HPDE6-E6E7 (cell line): ENCODE results near the gene PCDHB16.
"Not testable (repeated sequence)": the region's sequence is repeated elsewhere in the genome, so short reads cannot be mapped to it uniquely, and the experiment has no call there.

Experiments used
- DNase-seq: peaks from one replicate; pipeline ENCODE4 v3.0.0; 2011; ENCODE audit warnings: missing footprints; ENCODE audit errors: extremely low spot score

PCDHB16 gene

GRCh38 chr5:141182248-141182647 is at the start of gene PCDHB16:
TSS of gene PCDHB16 (plus strand) at chr5:141182387. CDS start at chr5:141182560, 173 bp downstream.
- no peak for DNase-seq

GRCh38 chr5:141135030-141135717 is 47.0 kb upstream of the PCDHB16 start, which contains the start of gene PCDHB5:
TSS of gene PCDHB5 (plus strand) at chr5:141135206. CDS start at chr5:141135435, 229 bp downstream.
- no peak for DNase-seq

GRCh38 chr5:141135718-141136266 is 46.4 kb upstream of the PCDHB16 start:
- DNase-seq = no peak

GRCh38 chr5:141137346-141137745 is 44.8 kb upstream of the PCDHB16 start:
- not testable (repeated sequence) for DNase-seq

- no peak for DNase-seq
Measured at GRCh38 chr5:141149812-141150211, 32.4 kb upstream of the PCDHB16 start, which contains the start of gene PCDHB6. TSS of gene PCDHB6 (plus strand) at chr5:141150057. CDS start at chr5:141150258, 201 bp downstream.

GRCh38 chr5:141150224-141150992 is 31.8 kb upstream of the PCDHB16 start:
- no peak for DNase-seq

GRCh38 chr5:141150993-141151325 is 31.2 kb upstream of the PCDHB16 start:
- no peak for DNase-seq

GRCh38 chr5:141151632-141152031 is 30.6 kb upstream of the PCDHB16 start:
- DNase-seq = not testable (repeated sequence)

- DNase-seq = not testable (repeated sequence)
Measured at GRCh38 chr5:141152096-141152495, 30.1 kb upstream of the PCDHB16 start.

GRCh38 chr5:141155540-141156374 is 26.4 kb upstream of the PCDHB16 start:
- no peak for DNase-seq

- not testable (repeated sequence) for DNase-seq
Measured at GRCh38 chr5:141157356-141157755, 24.8 kb upstream of the PCDHB16 start.

GRCh38 chr5:141157901-141158300 is 24.3 kb upstream of the PCDHB16 start:
- not testable (repeated sequence) for DNase-seq

- no peak for DNase-seq
Measured at GRCh38 chr5:141172381-141173204, 9.6 kb upstream of the PCDHB16 start, which contains the start of gene PCDHB7. TSS of gene PCDHB7 (plus strand) at chr5:141172644. CDS start at chr5:141172836, 192 bp downstream.

GRCh38 chr5:141174291-141175104 is 7.7 kb upstream of the PCDHB16 start:
- not testable (repeated sequence) for DNase-seq

GRCh38 chr5:141175933-141176332 is 6.3 kb upstream of the PCDHB16 start:
- DNase-seq = no peak

- DNase-seq = not testable (repeated sequence)
Measured at GRCh38 chr5:141177577-141178191, 4.5 kb upstream of the PCDHB16 start, which contains the start of gene PCDHB8. TSS of gene PCDHB8 (plus strand) at chr5:141177790. CDS start at chr5:141178035, 245 bp downstream.

- not testable (repeated sequence) for DNase-seq
Measured at GRCh38 chr5:141179371-141179770, 2.8 kb upstream of the PCDHB16 start.

GRCh38 chr5:141179876-141180275 is 2.3 kb upstream of the PCDHB16 start:
- not testable (repeated sequence) for DNase-seq

- no peak for DNase-seq
Measured at GRCh38 chr5:141180313-141180712, 1.9 kb upstream of the PCDHB16 start.
